Keratinocyte (primary cell): ENCODE results near the gene ARHGEF18.

Source experiments
- CTCF ChIP-seq, 3 experiments: IDR thresholded peaks in 1 of 3; conservative IDR thresholded peaks in 1 of 3; optimal IDR thresholded peaks in 1 of 3; 2 replicates in 2 of 3; 3 replicates in 1 of 3; pipeline versions ENCODE3 to v1.5.1; 2011; ENCODE audit warnings: low read length in 3 of 3, mild to moderate bottlenecking in 3 of 3, moderate library complexity in 2 of 3, control low read depth in 1 of 3, inconsistent platforms in 1 of 3; ENCODE audit not compliant: insufficient read depth in 2 of 3; ENCODE audit errors: extremely low read depth in 1 of 3
- EZH2 ChIP-seq: IDR thresholded peaks from one replicate; pipeline ENCODE4 v1.6.1; 2012; ENCODE audit warnings: inconsistent platforms, mild to moderate bottlenecking, low read length, moderate library complexity

- TF ChIP-seq EZH2 = no peak
- no peak for TF ChIP-seq CTCF (optimal IDR thresholded peaks at IDR 0.05 in 1 of 3, IDR thresholded peaks at IDR 0.05 in 1 of 3, conservative IDR thresholded peaks at IDR 0.05 in 1 of 3; ENCODE audit: extremely low read depth in 1 of 3, insufficient read depth in 2 of 3, low read length in 3 of 3)
These were observed 12.3 kb upstream of the ARHGEF18 start for GRCh38 chr19:7336321-7336973.
